SU-DHL-6 (cell line): ENCODE measurements around the gene CST4.
"Not testable (repeated sequence)": the region's sequence is repeated elsewhere in the genome, so short reads cannot be mapped to it uniquely, and the experiment has no call there.

Experiments
- H2AFZ ChIP-seq: fragments of 200-600 bp; sonication (generic); 2 replicates; pipeline ENCODE4 v1.6.1; 2014; ENCODE audit warnings: low read depth, mild to moderate bottlenecking, moderate library complexity, mixed read lengths, antibody characterized with exemption, low read length; ENCODE audit not compliant: severe bottlenecking
- H3F3A ChIP-seq: fragments of 200-600 bp; shearing (Covaris generic); 2 replicates; pipeline ENCODE4 v1.6.0; 2016; ENCODE audit warnings: antibody characterized with exemption, mild to moderate bottlenecking; ENCODE audit not compliant: insufficient read depth
- H3K27ac ChIP-seq: fragments of 200-600 bp; sonication (generic); 2 replicates; pipeline ENCODE4 v1.5.1; 2016; ENCODE audit warnings: low read depth, mild to moderate bottlenecking, low read length, moderate library complexity, mixed read lengths
- H3K27me3 ChIP-seq: fragments of 200-600 bp; sonication (generic), shearing (Covaris generic); 2 replicates; pipeline ENCODE4 v1.6.0; 2014; ENCODE audit warnings: mild to moderate bottlenecking, low read length
- H3K36me3 ChIP-seq: fragments of 200-600 bp; sonication (generic); 2 replicates; pipeline ENCODE4 v1.6.1; 2014; ENCODE audit warnings: mild to moderate bottlenecking, low read length, mixed read lengths
- H3K4me2 ChIP-seq: fragments of 300-600, 200-600 bp; shearing (Covaris generic), sonication (generic); 2 replicates; pipeline ENCODE4 v1.6.0; 2014; ENCODE audit warnings: low read length, low read depth, mild to moderate bottlenecking; ENCODE audit not compliant: poor library complexity, severe bottlenecking
- H3K4me3 ChIP-seq: fragments of 200-600 bp; sonication (generic); 2 replicates; pipeline ENCODE4 v1.5.1; 2014; ENCODE audit warnings: antibody characterized with exemption, low read length, mild to moderate bottlenecking, mixed read lengths; ENCODE audit not compliant: insufficient read depth, poor library complexity, severe bottlenecking
- H3K79me2 ChIP-seq: fragments of 200-600 bp; sonication (generic); 2 replicates; pipeline ENCODE4 v1.6.1; 2014; ENCODE audit warnings: mild to moderate bottlenecking, low read length, moderate library complexity; ENCODE audit not compliant: insufficient read depth
- H3K9ac ChIP-seq: fragments of 200-600 bp; sonication (generic); 2 replicates; pipeline ENCODE4 v1.7.0; 2014; ENCODE audit warnings: mild to moderate bottlenecking, low read length
- H3K9me2 ChIP-seq: fragments of 200-600 bp; sonication (generic); replicated peaks from 2 replicates; pipeline ENCODE4 v1.6.1; 2014; ENCODE audit warnings: low read length; ENCODE audit not compliant: insufficient read depth
- H3K9me3 ChIP-seq: fragments of 200-600 bp; sonication (generic); 2 replicates; pipeline ENCODE4 v1.6.1; 2014; ENCODE audit warnings: low read length, mixed read lengths; ENCODE audit not compliant: insufficient read depth
- H4K20me1 ChIP-seq: fragments of 200-600 bp; sonication (generic); 2 replicates; pipeline ENCODE4 v1.6.1; 2014; ENCODE audit warnings: low read depth, mild to moderate bottlenecking, antibody characterized with exemption, low read length, moderate library complexity, mixed read lengths
- CTCF ChIP-seq: fragments of 200-600 bp; sonication (generic); IDR thresholded peaks from one replicate; pipeline ENCODE4 v1.5.1; 2017; ENCODE audit warnings: antibody characterized with exemption, mild to moderate bottlenecking, low read length, moderate library complexity; ENCODE audit not compliant: insufficient read depth, poor library complexity, severe bottlenecking
- EZH2phosphoT487 ChIP-seq: fragments of 200-600 bp; sonication (generic), shearing (Covaris generic); conservative IDR thresholded peaks from 2 replicates; pipeline ENCODE4 v1.6.1; 2018; ENCODE audit warnings: mild to moderate bottlenecking, antibody characterized with exemption, low read length, moderate library complexity, mixed read lengths

Gene CST4

GRCh38 chr20:23688684-23689398, at the start of gene CST4:
Gene CST4, minus strand, starts transcription at chr20:23689038. Its CDS starts 69 bp downstream, at chr20:23688969.
- H3K9me2 ChIP-seq, H2AFZ ChIP-seq, H3K79me2 ChIP-seq, H3F3A ChIP-seq, H3K9ac ChIP-seq, H3K4me3 ChIP-seq, H3K36me3 ChIP-seq, H3K27ac ChIP-seq, H3K9me3 ChIP-seq, H4K20me1 ChIP-seq, H3K27me3 ChIP-seq, H3K4me2 ChIP-seq: not testable (repeated sequence)

DNA sequence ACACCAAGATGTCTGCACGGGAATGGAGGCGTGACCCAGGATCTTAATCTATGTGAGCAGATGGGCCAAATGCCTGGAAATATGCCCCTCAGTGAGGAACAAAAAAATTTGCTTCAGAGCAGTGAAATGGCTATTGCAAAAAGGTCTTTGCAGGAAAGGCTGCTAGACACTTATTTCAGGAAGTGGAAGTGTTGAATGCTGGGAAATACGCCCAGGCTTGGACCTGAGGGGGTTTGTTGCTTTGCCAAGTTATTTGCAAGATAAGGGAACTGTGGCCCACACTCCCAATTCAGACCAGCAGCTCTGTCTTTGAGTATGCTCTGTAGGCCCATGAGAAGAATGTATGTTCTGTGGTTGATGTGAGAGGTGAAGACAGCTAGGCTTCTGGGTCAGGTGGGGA, 46.6 kb upstream of the CST4 start:
- H3K4me3 ChIP-seq, H3K9ac ChIP-seq, H3K4me2 ChIP-seq, H3F3A ChIP-seq, H3K36me3 ChIP-seq, H2AFZ ChIP-seq, H3K27ac ChIP-seq, H3K9me2 ChIP-seq, H3K79me2 ChIP-seq, H4K20me1 ChIP-seq, H3K9me3 ChIP-seq, H3K27me3 ChIP-seq: not testable (repeated sequence)

- not testable (repeated sequence) for H3F3A ChIP-seq, H4K20me1 ChIP-seq, H2AFZ ChIP-seq, H3K4me3 ChIP-seq, H3K79me2 ChIP-seq, H3K36me3 ChIP-seq, H3K9me3 ChIP-seq, H3K27ac ChIP-seq, H3K4me2 ChIP-seq, H3K27me3 ChIP-seq, H3K9me2 ChIP-seq, H3K9ac ChIP-seq
These were observed 46.1 kb upstream of the CST4 start for GRCh38 chr20:23734949-23735348.

GRCh38 chr20:23734440-23734839, 45.6 kb upstream of the CST4 start:
- not testable (repeated sequence) for H3K9ac ChIP-seq, H3K4me3 ChIP-seq, H3F3A ChIP-seq, H3K4me2 ChIP-seq, H3K36me3 ChIP-seq, H3K9me3 ChIP-seq, H2AFZ ChIP-seq, H3K79me2 ChIP-seq, H4K20me1 ChIP-seq, H3K27ac ChIP-seq, H3K27me3 ChIP-seq, H3K9me2 ChIP-seq

DNA sequence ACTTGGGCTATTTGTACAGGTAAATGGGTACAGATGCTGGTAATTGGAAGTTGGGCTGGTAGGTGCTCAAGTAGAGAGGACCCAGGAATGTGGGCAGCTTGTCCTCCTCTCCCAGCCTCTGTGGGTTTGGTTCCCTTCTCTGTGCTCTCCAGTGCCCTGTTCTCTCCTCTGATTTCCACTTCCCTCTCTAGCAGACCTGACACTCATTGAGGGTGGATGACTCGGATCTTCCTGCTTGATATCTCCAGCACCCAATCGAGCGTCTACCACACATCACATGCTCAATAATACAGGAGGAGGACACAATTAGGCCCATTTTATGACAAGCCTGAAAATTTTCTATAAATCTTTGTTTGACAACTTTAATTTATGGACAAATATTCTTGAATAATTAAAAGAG, 38.2 kb upstream of the CST4 start:
- Histone ChIP-seq H3K27ac (no peak overlapping the region), H3K36me3 (no peaks in the 10 kb centered on the region), H3K9ac (no peak overlapping the region), H3K9me2 (no peaks in the 10 kb centered on the region), H3F3A (no peaks in the 10 kb centered on the region), H4K20me1 (no peaks in the 10 kb centered on the region), H3K79me2 (no peaks in the 10 kb centered on the region), H3K9me3 (no peaks in the 10 kb centered on the region), H2AFZ (no peak overlapping the region), H3K27me3 (no peaks in the 10 kb centered on the region), H3K4me3 (no peak overlapping the region), H3K4me2 (no peak overlapping the region)
- TF ChIP-seq EZH2phosphoT487 (no peak), CTCF (no peak)
